ENCODE results near the gene PRRX1.

The PRRX1 gene

DNA sequence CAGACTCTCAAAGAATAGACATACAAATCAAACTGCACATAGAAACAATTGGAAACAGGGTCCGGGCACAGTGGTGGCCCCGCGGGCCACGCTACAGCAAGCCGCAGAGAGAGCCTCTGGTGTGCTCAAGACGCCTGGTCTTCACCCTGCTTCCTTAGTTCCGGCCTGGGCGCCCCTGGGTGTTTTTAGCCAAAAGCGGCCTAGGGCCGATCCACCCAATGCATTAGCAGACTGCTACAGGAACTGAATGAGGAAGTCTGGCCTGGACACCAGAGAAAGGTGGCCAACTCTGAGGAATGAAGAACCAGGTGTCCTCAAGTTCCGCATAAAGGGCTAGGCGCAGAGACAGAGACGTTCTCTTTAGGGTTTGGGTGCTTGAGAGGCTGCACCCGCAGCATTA lies 1.7 kb downstream of the PRRX1 start:
- peak overlapping the region; percentile 72 for H3K4me3 ChIP-seq (ENCODE audit: low read depth, low read length)
- TF ChIP-seq, protein P1, sequence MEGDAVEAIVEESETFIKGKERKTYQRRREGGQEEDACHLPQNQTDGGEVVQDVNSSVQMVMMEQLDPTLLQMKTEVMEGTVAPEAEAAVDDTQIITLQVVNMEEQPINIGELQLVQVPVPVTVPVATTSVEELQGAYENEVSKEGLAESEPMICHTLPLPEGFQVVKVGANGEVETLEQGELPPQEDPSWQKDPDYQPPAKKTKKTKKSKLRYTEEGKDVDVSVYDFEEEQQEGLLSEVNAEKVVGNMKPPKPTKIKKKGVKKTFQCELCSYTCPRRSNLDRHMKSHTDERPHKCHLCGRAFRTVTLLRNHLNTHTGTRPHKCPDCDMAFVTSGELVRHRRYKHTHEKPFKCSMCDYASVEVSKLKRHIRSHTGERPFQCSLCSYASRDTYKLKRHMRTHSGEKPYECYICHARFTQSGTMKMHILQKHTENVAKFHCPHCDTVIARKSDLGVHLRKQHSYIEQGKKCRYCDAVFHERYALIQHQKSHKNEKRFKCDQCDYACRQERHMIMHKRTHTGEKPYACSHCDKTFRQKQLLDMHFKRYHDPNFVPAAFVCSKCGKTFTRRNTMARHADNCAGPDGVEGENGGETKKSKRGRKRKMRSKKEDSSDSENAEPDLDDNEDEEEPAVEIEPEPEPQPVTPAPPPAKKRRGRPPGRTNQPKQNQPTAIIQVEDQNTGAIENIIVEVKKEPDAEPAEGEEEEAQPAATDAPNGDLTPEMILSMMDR (IDR thresholded peaks at IDR 0.05; ENCODE audit: low read depth, low read length): no peak

GRCh38 chr1:170666541-170667254 lies 2.8 kb downstream of the PRRX1 start:
- no peak overlapping the region for H3K4me3 ChIP-seq (ENCODE audit: low read depth, low read length)
- TF ChIP-seq, protein P1 (IDR thresholded peaks at IDR 0.05; ENCODE audit: low read depth, low read length): no peak

- no peak overlapping the region for H3K4me3 ChIP-seq (ENCODE audit: low read depth, low read length)
- TF ChIP-seq, protein P1 (IDR thresholded peaks at IDR 0.05; ENCODE audit: low read depth, low read length): no peak
These were observed 4.5 kb downstream of the PRRX1 start for GRCh38 chr1:170668209-170669106.

- H3K4me3 ChIP-seq (ENCODE audit: low read depth, low read length): no peak overlapping the region
- TF ChIP-seq, protein P1 (IDR thresholded peaks at IDR 0.05; ENCODE audit: low read depth, low read length): no peak
These were observed 5.1 kb downstream of the PRRX1 start for GRCh38 chr1:170669107-170669445.

- TF ChIP-seq, protein P1 (IDR thresholded peaks at IDR 0.05; ENCODE audit: low read depth, low read length): no peak
- H3K4me3 ChIP-seq (ENCODE audit: low read depth, low read length): no peak overlapping the region
These were observed 5.9 kb downstream of the PRRX1 start for GRCh38 chr1:170669586-170670530.

GRCh38 chr1:170670802-170671628 lies 7.1 kb downstream of the PRRX1 start:
- H3K4me3 ChIP-seq (ENCODE audit: low read depth, low read length): no peak overlapping the region
- TF ChIP-seq, protein P1 (IDR thresholded peaks at IDR 0.05; ENCODE audit: low read depth, low read length): no peak
